Measurements from ENCODE around the gene TADA3.

The TADA3 gene

DNA sequence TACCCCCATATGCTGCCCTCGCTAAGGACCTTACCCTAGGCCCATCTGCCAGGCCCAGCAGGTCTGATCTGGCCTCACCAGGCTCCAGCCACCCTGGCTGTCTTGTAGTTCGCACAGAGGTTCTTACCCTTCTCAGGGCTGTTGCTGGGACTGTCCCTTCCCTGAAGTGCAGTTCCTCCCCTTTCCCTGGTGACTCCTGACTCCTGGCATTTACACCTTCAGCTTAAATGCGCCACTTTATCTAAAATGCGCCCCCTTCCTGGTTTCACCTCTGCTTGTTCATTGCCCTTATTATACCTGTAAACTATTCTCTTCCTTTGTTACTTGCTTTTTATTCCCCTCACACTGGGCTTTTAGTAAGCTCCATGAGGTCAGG, 17.0 kb upstream of the TADA3 start:
- DNase-seq, result no peak

DNA sequence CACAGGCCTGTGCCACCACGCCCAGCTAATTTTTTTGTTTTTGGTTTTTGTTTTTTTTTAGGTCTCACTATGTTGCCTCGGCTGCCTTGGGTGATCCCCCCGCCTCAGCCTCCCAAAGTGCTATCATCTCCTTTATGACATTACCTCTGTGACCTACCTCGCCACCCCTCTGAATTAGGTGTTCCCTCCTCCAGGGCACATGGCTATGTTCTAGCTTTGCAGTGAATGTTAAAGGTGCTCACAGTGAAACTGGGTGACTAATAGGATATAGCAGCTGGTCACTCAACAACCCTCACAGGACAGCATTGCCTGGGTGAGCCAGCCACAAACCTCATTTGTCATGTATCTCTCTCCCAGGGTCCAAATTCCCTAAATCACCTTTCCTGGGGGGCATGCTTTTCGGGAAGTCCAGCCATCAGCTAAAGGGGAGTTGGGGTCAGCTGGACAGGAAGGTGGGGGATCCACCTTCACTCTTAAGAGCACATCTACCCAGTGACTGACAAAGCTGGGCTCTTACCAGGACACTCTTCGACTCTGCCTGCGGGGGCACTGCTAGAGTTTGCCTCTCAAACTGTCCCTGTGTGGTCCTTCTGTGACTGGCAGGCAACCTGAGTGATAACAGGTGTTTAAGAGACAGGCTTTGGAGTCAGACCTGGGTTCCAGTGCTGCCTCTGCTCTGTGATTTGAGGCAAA, 16.2 kb upstream of the TADA3 start:
- DNase-seq, result peak; percentile 85

DNA sequence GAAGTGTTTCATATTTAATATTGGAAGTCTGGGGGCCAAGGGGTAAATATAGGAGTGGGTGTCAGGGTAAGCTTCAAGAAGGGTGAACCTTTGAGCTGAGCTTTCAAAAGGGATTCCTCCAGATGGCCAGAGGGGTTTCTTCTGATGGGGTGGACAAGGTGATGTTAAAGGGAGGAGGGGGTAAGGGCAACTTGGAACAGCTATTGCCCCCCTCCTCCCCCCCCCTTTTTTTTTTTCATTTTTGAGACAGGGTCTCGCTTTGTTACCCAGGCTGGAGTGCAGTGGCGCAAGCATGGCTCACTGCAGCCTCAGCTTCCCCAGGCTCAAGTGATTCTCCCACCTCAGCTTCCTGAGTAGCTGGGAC, 15.7 kb upstream of the TADA3 start:
- no peak for DNase-seq

DNA sequence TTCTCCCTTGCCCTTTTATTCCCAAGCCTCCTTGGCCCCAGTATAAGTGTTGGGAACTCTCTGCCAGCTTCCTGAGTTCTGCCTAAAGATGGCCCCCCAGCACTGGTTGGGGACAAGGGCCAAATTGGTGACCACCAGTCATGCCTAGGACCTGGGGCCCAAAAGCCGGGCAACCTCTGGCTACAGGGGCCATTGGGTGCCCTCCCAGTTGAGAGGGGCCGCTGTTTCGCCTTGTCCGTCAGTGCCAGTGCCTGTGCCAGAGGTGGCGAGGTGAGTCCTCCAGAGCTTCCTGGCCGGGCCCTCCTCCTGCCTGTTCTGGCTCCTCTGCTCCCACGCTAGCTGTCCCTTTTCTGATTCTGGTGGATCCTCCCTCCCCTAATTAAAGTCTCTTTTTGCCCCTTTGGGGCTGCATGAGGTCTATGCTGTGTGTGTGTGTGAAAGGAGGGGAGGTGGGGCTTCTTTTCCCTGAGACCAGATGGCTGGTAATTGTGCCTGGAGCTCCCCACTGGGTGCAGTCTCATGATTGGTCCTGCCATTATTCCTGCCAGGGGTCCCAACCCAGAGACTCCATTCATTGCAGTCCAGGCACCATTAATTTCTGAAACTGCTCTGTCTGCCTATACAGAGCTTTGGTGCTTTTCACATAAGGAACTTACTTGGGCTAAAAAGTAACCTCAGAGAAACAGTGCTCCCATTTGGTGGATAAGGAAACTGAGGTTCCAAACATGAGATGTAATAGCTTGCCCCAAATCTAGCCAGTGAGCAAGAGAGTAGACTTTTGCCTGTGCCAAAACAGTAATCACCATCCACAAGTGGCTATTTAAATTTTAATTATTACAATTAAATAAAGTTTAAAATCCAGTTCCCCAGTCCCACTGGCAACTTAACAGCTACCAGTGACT, 14.7 kb upstream of the TADA3 start:
- DNase-seq, result no peak

DNA sequence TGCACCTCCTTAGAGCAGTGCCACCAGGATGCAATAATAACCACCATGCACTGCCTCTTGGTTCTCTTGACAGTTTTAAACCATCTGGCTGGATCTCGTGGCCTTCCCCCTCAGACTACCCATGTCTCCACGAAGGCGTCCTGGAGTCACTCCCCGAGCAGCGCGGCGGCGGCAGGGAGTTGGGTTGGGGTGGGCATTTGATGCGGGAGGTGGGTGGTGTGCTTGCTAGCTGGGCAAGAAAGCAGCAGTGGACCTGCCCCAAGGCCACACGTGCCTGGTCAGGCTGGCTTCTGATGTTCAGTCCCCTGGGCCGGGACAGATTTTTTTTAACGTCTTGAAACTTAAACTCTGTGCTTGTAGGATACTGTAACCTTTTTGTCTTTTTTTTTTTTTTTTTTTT, 13.9 kb upstream of the TADA3 start:
- no peak for DNase-seq

DNA sequence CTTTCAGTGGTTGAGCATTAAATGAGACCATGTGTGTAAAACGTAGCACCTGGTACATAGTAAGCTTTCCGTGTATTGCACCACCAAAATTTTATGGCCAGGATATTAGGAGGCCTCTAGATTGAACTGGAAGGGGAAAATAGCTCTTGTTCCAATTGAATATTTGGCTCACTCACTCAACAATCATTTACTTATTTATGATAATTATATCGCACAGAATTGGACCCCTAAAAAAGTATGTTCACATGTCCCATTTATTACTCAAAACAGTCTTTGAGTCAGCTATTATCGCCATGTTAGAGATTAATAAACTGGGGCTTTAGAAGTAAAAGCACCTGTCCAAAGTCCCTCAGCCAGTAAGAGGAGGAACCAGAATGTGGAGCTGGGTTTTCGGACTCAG, 12.7 kb upstream of the TADA3 start:
- DNase-seq, result no peak

DNA sequence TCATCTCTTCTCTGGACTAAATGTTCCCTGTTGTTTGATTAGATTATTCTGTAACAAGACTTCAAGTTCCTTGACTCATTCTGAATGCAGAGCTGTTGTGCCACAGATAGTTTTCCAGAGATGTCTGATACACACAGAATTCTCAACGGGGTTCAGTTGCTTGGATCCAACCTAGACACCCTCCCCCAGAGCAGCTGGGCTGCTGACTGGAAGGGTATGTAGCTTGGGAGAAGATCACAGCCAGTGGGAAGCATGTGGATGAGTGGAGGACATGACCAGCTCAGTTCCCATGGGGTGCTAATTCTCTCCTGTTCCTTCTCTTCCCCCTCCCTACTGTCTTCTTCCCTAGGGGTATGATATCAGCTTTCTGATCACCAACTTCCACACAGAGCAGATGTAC, 11.2 kb upstream of the TADA3 start:
- DNase-seq, result no peak

DNA sequence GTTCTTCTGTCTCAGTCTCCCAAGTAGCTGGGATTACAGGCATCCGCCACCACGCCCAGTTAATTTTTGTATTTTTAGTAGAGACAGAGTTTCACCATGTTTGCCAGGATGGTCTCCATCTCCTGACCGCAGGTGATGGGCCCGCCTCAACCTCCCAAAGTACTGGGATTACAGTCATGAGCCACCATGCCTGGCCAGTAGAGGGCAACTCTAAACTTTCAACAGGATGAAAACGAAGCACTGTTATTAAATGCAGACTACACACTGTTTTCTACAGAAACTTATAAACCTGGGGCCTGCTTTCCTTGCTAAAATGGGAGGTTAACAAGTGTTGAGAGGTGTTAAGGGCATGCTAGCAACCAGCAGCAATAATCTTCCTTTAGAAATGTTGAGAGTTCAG, 8.3 kb upstream of the TADA3 start:
- DNase-seq, result peak; percentile 30

DNA sequence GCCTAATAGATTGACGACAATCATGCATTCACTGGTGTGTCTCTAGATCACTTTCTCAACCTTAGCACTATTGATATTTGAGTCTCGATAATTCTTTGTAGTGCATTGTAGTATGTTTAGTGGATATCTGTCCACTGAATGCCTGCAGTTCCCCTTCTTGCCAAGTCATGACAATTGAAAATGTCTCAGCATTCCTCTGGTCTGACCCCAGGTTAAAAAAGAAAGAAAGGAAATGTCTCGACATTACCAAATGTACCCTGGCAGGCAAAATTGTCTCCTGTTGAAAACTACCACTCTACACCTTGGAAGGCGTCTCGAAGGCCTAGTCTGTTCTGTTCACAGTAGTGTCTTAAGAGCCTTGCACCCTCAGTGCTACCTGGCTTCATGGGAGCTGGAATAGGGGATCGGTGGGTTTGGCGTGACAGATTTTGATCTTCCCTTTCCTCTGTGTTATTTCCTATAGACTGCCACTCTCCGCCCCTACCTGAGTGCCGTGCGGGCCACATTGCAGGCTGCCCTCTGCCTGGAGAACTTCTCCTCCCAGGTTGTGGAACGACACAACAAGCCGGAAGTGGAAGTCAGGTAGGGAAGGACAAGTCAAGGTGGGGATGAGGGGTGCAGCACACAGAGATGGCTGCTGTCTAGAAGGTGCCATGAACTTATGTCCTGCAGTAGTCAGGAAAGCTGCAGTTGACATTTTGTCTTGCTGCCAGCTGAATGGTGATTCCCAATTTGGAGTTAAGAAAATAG, 5.1 kb upstream of the TADA3 start:
- no peak for DNase-seq

DNA sequence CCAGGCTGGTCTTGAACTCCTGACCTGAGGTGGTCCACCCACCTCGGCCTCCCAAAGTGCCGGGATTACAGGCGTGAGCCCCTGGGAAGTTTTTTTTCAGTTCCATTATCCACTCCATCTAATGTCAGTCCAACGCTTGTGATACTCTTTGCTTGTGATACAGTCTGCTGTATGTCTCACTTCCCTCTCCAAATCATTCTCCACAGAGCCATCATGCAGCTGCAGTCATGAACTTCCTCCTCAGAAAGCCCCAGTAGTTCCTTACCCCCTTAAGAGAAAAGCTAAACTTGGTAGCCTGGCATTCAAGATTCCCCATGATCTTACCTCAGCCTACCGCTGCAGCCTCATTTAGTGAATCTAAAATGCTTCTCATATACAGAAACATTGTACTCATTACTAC, 2.9 kb upstream of the TADA3 start:
- no peak for DNase-seq

DNA sequence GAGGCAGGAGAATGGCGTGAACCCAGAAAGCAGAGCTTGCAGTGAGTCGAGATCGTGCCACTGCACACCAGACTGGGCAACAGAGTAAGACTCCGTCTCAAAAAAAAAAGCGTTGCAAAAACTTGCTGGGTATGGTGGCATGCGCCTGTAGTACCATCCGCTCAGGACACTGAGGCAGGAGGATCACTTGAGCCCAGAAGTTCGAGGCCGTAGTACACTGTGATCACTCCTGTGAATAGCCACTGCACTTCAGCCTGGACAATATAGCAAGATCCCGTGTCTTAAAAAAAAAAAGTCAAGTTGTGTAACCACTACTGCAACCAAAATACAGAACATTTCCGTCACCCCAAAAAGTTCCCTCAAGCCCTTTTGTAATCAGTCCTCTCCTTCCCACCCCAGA, 2.1 kb upstream of the TADA3 start:
- no peak for DNase-seq

DNA sequence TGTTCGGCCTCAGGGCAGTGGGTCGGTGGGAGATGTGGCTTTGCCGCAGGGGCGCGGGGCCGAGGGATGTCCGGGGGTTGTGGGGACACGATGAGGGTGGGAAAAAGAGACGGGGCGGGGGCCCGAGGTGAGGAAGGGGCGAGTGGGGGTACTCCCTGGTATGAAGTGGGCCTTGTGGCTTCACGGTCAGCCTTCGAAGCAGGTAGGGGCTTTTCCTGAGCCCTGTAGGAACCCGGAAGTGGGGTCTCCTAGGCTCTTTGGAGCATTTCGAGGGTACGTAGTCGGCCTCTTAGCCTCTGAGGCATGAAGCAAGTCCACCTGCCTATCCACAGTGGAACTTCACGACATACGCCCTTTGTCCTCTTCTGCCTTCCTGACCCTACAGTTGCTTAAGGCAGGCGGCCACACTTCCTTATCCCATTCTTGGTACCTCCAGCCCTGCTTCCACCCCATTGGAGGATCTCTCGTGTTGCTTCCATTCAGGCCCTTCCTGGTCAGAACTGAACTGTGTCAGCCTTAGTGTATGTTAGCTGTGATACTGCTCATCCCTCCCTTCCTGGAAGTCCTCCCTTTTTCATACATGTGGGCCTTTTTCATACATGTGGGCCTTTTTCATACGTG, 998 bp upstream of the TADA3 start:
- DNase-seq, result peak; percentile 78

DNA sequence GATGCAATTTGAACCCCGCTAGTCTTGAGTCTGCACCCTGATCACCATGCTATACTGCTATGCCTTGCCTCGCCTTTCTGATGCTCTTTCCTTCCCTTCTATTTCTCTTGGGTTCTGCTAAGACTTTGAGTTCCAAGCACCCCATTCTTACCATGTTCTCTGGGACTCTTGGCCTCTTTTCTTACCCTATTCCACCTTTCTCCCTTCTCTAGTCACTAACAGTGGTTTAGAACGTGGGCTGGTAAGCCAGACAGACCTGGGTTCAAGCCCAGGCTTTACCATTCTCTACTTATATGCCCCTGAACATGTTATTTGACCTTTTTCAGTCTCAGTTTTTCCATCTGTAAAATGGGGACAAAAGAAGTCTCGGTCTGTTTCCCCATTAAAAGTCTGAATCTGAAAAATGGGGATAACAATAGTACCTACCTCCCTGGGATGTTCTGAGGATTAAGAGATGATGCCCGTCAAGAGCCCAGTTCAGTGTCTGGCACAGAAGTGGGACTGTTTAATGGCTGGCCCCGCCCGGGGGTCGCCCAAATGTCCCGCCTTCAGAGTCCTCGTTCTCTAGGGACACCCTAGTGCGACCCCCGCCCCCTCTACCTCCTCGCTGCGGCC, 376 bp downstream of the TADA3 start:
- DNase-seq, result no peak

DNA sequence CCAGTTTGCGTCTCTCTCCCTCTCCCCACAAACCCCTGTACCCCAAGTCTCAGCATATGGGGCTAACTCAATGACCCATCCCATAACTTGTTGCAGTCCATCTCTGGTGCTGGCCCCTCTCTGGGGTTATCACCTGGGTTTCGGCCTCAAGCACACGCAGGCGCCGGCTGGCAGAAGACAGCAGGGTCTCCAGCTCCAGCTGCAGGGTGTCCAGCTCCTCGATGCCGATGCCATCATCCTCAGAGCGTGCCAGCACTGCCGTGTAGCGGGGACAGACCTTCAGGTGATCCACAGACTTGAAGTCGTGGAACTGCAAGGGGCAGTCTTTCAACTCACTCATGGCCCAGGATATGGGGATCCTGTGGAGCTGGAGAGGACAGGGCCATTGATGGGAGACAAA, 1.1 kb downstream of the TADA3 start:
- DNase-seq, result no peak

DNA sequence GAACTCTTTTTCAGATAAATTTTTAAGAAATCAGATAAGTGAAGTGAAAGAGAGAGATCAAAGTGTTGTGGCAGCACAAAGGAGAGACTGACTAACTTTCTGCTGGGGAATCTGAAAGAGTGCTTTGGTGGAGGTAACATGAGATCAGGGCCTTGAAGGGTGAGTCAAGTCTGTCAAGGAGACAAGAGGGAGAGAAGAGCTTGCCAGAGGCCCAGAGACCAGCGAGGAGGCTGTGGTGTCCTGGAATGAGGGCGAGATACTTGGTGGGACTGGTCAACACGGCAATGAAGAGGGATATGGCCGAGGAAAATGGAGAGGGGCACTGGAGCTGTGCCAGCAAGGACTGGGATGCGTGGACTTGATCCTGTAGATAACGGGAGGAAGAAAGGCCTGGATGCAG, 4.6 kb downstream of the TADA3 start:
- DNase-seq, result no peak

DNA sequence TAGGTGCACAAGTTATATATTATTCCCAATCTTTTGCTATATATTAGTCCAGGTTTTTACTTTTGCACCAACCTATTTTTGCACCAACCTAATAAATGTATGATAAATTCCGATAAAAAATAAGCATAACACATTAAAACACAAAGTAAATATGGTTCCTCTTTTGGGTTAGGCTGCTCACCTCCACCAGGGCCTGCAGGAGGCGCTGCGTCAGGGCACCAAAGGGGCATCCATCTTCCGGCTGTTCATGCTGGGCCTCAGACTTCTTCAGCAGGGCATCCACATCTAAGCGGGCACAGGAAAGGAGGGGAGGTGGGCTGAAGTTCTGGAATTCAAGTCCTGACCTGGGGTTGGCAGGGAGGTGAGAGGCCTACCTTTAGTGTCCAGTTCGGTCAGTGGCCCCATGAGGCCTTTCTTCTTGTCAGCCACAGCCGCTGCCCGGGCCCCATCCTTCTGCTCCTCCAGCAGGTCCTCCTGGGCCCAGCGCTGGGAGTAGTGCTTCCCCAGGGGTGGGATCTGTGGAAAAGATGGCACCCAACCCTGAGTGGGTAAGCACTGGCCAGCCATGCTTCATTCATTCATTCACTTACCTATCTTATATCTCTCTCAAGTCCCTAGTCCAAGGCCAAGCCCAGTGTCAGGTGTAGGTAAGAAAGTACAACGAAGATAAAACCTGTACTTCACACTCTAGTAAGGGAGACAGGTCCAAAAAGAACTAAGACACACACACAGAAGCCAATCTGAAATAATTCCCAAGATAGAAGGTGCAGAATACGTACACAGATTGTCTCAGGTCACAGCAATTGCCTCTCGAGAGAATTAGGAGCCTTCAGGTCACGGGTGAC, 5.2 kb downstream of the TADA3 start:
- DNase-seq, result peak; percentile 61

DNA sequence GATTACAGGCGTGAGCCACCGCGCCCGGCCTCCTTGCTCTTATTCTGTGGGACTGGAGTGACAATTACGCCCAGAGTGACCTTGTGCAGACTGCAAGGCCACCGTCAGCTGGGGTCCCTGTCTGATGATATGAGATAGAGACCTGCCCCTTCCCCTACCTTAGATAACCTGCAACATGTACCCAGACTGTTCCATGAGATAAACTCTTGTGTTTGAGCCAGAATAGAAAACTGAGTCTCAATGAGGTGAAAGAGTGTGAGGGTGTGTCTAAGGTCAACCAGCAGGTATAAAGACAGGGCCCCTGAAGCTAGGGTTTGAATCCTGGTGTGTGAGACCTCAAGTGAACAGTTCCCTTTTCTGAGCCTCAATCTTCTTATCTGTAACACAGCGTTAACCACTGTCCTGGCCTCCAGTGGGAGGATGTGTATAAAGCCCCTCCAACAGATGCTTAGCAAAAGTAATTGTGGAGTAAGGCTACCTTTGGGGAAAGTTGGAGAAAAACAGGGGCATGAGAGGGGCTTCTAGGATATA, 6.0 kb downstream of the TADA3 start:
- peak; percentile 79 for DNase-seq

DNA sequence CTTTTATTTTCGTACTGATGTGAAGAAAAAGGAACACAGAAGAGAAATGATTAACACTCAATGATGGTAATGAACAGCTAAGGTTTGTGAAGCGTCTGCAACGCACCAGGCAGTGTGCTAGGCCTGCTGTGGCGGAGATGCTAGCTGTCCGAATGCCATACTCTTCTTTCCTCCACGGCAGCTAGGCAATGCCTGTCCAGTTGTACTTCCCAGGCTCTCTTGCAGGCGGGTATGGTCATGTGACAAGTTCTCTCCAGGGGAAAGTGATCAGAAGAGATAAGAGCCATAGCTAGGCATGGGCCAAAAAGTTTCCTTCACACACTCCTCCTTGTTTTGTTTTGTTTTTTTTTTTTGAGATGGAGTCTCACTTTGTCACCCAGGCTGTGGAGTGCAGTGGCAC, 6.7 kb downstream of the TADA3 start:
- peak; percentile 64 for DNase-seq

DNA sequence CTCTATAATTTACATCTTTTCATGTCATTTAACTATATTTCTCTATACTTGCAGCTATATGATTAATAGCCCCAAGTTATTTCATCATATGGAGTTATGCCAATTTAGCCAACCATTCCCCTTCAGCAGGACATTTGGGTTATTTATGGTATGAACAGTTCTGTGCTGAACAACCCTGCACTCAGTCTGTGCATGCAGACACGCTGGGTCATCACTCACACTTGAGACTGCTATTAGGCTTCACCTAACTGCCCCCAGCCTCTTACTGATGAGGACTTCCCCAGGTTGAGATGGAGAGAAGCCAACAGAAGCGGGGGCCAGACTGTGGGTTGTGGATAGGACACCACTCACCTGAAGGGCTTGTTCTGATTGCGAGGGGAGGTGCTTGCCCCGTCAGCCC, 7.3 kb downstream of the TADA3 start:
- DNase-seq, result no peak

DNA sequence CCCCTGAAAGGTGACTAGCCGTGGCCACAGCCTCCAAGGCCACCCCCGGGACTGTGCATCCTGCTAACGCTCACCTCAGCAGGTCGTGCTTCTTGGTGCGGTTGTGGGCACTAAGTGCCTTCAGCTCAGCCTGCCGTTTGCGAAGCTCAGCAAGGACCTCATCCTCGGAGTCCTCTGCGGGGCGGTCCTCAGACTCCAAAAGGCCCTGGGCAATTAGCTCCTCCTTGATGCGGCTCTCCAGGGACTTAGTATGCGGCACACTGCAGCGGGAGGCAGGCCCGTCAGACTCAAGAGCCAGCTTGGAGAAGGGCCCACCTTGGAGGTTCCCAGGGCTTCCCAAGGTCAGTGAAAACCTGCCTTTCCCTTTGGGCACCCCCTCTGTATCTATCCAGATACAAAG, 8.3 kb downstream of the TADA3 start:
- DNase-seq, result no peak

DNA sequence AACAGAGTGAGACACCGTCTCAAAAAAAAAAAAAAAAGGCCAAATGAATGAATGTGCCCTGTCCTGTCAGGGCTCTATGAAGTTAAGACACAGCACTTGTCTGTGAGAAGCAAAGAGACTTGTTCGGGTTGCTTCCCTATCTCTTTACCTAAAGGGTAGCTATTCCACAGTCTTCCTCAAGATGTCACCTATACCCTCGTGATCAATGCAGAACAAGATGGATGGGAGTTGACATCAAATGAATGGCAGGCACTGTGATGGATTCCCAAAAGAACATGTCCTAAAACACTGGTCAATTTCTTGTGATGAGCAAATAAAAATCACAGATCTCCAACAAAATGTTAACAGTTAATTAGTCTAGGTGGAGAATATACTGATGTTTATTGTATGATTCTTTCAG, 9.5 kb downstream of the TADA3 start:
- DNase-seq, result peak; percentile 64
